ENCODE results near the gene SPPL2B. TPM values are rescaled to one million over a fixed set of nuclear protein-coding genes. Genes with fewer than 3 reads are reported as not detected.

Gene SPPL2B
- total RNA-seq, 1 experiment from 2014 or later, result 73.7 TPM

GRCh38 chr19:2399582-2399981, 71.1 kb downstream of the SPPL2B start:
- Histone ChIP-seq H3K27me3 (ENCODE audit: insufficient read depth, low read length) (no peaks in the 10 kb centered on the region), H3K14ac (ENCODE audit: insufficient read depth, low read length) (no peak overlapping the region), H3K23me2 (ENCODE audit: insufficient read length, low read depth, low read length, poor library complexity, severe bottlenecking) (peaks cover 2% of the 10 kb centered on the region), H4K91ac (ENCODE audit: insufficient read length, low read depth, low read length) (no peak overlapping the region), H3T11ph (ENCODE audit: low read length) (no peak overlapping the region), H3K23ac (ENCODE audit: insufficient read length, low read depth, low read length) (no peak overlapping the region), H2BK20ac (ENCODE audit: low read depth, low read length, poor library complexity, severe bottlenecking) (no peak overlapping the region), H4K20me1 (ENCODE audit: control insufficient read depth, insufficient read depth, insufficient read length) (no peaks in the 10 kb centered on the region), H2BK15ac (ENCODE audit: low read depth, low read length) (no peak overlapping the region), H2BK5ac (ENCODE audit: insufficient read length, low read length) (no peak overlapping the region), H3K56ac (ENCODE audit: insufficient read length, low read depth, low read length) (no peak overlapping the region), H4K5ac (ENCODE audit: insufficient read length, low read depth, low read length) (no peak overlapping the region), H3K4me1 (ENCODE audit: insufficient read depth, low read length) (no peaks in the 10 kb centered on the region), H2BK12ac (ENCODE audit: insufficient read length, low read depth, low read length) (no peak overlapping the region), H3K9ac (ENCODE audit: extremely low read depth, insufficient read length, low read length) (no peak overlapping the region), H3K27ac (ENCODE audit: insufficient read length, low read depth, low read length) (no peak overlapping the region), H2BK120ac (ENCODE audit: low read depth, low read length, poor library complexity, severe bottlenecking) (no peak overlapping the region), H3K79me2 (ENCODE audit: insufficient read depth, low read length) (no peaks in the 10 kb centered on the region), H2AFZ (ENCODE audit: low read length) (no peak overlapping the region), H2AK5ac (ENCODE audit: insufficient read length, low read length) (no peak overlapping the region), H3K9me3 (ENCODE audit: control insufficient read depth, low read depth, low read length) (no peaks in the 10 kb centered on the region), H3K18ac (ENCODE audit: insufficient read length, low read depth, low read length) (no peak overlapping the region), H3K79me1 (ENCODE audit: insufficient read depth, low read depth, low read length, poor library complexity, severe bottlenecking) (no peaks in the 10 kb centered on the region), H3K4me2 (ENCODE audit: insufficient read depth, insufficient read length, low read length) (no peak overlapping the region), H4K8ac (replicated peaks; ENCODE audit: insufficient read length, low read depth, low read length) (no peak overlapping the region), H3K4ac (ENCODE audit: low read depth, low read length) (no peak overlapping the region)
- TF ChIP-seq CTCF (conservative IDR thresholded peaks at IDR 0.05), result no peak
- Mint-ChIP-seq H3K36me3 (ENCODE audit: insufficient read depth in 1 of 3, low read depth in 3 of 3) (0 out of 7 replicates have a peak, but pooled peaks cover 0 to 5% (median 0%) of the 10 kb centered on the region in 3 experiments), H3K9me3 (peaks cover 6 to 9% of the 10 kb centered on the region in 2 experiments), H3K27ac (no peak overlapping the region), H3K4me3 (no peak overlapping the region), H3K4me1 (no peaks in the 10 kb centered on the region), H3K27me3 (ENCODE audit: low read depth) (peaks cover 14% of the 10 kb centered on the region)
- DNase-seq, result no peak
- no CpG with 5 or more reads among the region's 4 CpGs for WGBS (ENCODE audit: extremely low coverage, insufficient read length, low lambda C conversion rate)

Other genes starting within 250 kb of the SPPL2B start
- gene MOB3A, start 232.4 kb upstream of the SPPL2B start, total RNA-seq (2021), result 11.5 and 13.3 TPM in 2 replicates
- gene IZUMO4, start 231.8 kb upstream of the SPPL2B start, total RNA-seq (2021), result 2.1 and 3.0 TPM in 2 replicates
- 142 and 147 TPM in 2 replicates for gene AP3D1, start 177.1 kb upstream of the SPPL2B start, total RNA-seq (2021)
- gene DOT1L, start 164.8 kb upstream of the SPPL2B start, total RNA-seq (2021), result 78.5 and 81.6 TPM in 2 replicates
- gene PLEKHJ1, start 92.4 kb upstream of the SPPL2B start, total RNA-seq (2021), result 139 and 148 TPM in 2 replicates
- gene SF3A2, start 91.9 kb upstream of the SPPL2B start, total RNA-seq (2021), result 166 and 167 TPM in 2 replicates
- 70.2 and 70.7 TPM in 2 replicates for gene AMH, start 79.4 kb upstream of the SPPL2B start, total RNA-seq (2021)
- gene JSRP1, start 72.3 kb upstream of the SPPL2B start, total RNA-seq (2021), result 0.90 and 1.1 TPM in 2 replicates
- not detected in 2 replicates for gene PEAK3, start 46.5 kb upstream of the SPPL2B start, total RNA-seq (2021)
- 0.28 and 0.61 TPM in 2 replicates for gene LINGO3, start 20.5 kb upstream of the SPPL2B start, total RNA-seq (2021)
- 187 and 202 TPM in 2 replicates for gene LSM7, start 98 bp upstream of the SPPL2B start, total RNA-seq (2021)
- 0.24 and 0.33 TPM in 2 replicates for gene TMPRSS9, start 31.6 kb downstream of the SPPL2B start, total RNA-seq (2021)
- 214 and 219 TPM in 2 replicates for gene TIMM13, start 98.9 kb downstream of the SPPL2B start, total RNA-seq (2021)
- gene LMNB2, start 128.3 kb downstream of the SPPL2B start, total RNA-seq (2021), result 173 and 174 TPM in 2 replicates
- 13.5 and 16.2 TPM in 2 replicates for gene GADD45B, start 147.4 kb downstream of the SPPL2B start, total RNA-seq (2021)

Measured in H9 (cell line).